IMR-90 (cell line): ENCODE data around the gene KCNN4.

ENCODE experiments used
- BHLHE40 ChIP-seq: fragments of 150-350 bp; IDR thresholded peaks from 2 replicates; pipeline ENCODE4 v1.6.1; 2016; ENCODE audit warnings: mild to moderate bottlenecking, low read depth, low read length
- CEBPB ChIP-seq: IDR thresholded peaks from 2 replicates; pipeline ENCODE4 v1.6.1; 2012; ENCODE audit warnings: low read depth, low read length, improper control_type of control experiment
- CHD1 ChIP-seq: IDR thresholded peaks from 2 replicates; pipeline ENCODE4 v1.6.1; 2012; ENCODE audit warnings: low read depth, low read length, improper control_type of control experiment
- CTCF ChIP-seq: conservative IDR thresholded peaks from 2 replicates; pipeline ENCODE4 v1.5.1; 2012; ENCODE audit warnings: mild to moderate bottlenecking, low read depth, low read length, improper control_type of control experiment
- ELK1 ChIP-seq: fragments of 150-350 bp; IDR thresholded peaks from 2 replicates; pipeline ENCODE4 v1.6.1; 2016; ENCODE audit warnings: low read depth, mild to moderate bottlenecking, low read length, moderate library complexity, borderline replicate concordance
- FOS ChIP-seq: fragments of 150-350 bp; IDR thresholded peaks from 2 replicates; pipeline ENCODE4 v1.6.1; 2016; ENCODE audit warnings: low read depth, low read length
- NFE2L2 ChIP-seq: fragments of 150-350 bp; IDR thresholded peaks from 2 replicates; pipeline ENCODE4 v1.6.1; 2016; ENCODE audit warnings: low read depth, mild to moderate bottlenecking, low read length
- POLR2A ChIP-seq: IDR thresholded peaks from 2 replicates; pipeline ENCODE4 v1.6.1; 2012; ENCODE audit warnings: mild to moderate bottlenecking, low read depth, low read length
- RAD21 ChIP-seq: IDR thresholded peaks from 2 replicates; pipeline ENCODE4 v1.6.1; 2012; ENCODE audit warnings: low read length, improper control_type of control experiment
- RCOR1 ChIP-seq: IDR thresholded peaks from 2 replicates; pipeline ENCODE4 v1.6.1; 2012; ENCODE audit warnings: mild to moderate bottlenecking, low read length, improper control_type of control experiment; ENCODE audit not compliant: insufficient replicate concordance
- RFX5 ChIP-seq: IDR thresholded peaks from 2 replicates; pipeline ENCODE4 v1.8.0; 2012; ENCODE audit warnings: low read depth, mild to moderate bottlenecking, low read length, moderate library complexity
- SMC3 ChIP-seq: fragments of 150-350 bp; IDR thresholded peaks from 2 replicates; pipeline ENCODE4 v1.6.1; 2016; ENCODE audit warnings: low read depth, mild to moderate bottlenecking, antibody characterized with exemption, low read length, moderate library complexity
- USF2 ChIP-seq: fragments of 150-350 bp; IDR thresholded peaks from 2 replicates; pipeline ENCODE4 v1.6.1; 2017; ENCODE audit warnings: mild to moderate bottlenecking, antibody characterized with exemption, low read length, low read depth

GRCh38 chr19:43752287-43752875 lies 28.4 kb downstream of the KCNN4 start:
- TF ChIP-seq CEBPB (no peak), CTCF (no peak), POLR2A (no peak), RFX5 (no peak), RAD21 (no peak), CHD1 (no peak), BHLHE40 (no peak), SMC3 (no peak), USF2 (no peak), ELK1 (no peak), RCOR1 (no peak), FOS (no peak), NFE2L2 (no peak)
